Astrocyte (in vitro differentiated cells and primary cell): ENCODE data around the gene CHN2. TPM values are rescaled to one million over a fixed set of nuclear protein-coding genes. Genes with fewer than 3 reads are reported as not detected.

ENCODE experiments used
- DNase-seq: peaks from one replicate; pipeline ENCODE4 v3.0.0-alpha.2; 2010; ENCODE audit warnings: low read depth
- FAIRE-seq: peaks from 2 replicates; lab custom pipeline; 2011; peaks lifted over from hg19 to GRCh38; lab: Jason Lieb, UNC
- H2AFZ ChIP-seq: 2 replicates; pipeline ENCODE4 v1.6.0; 2012; ENCODE audit warnings: low read depth, low read length, inconsistent platforms
- H3K27ac ChIP-seq: 2 replicates; pipeline ENCODE4 v1.5.1; 2011; ENCODE audit warnings: low read depth, low read length, inconsistent platforms
- H3K27me3 ChIP-seq: 2 replicates; pipeline ENCODE4 v1.6.0; 2011; ENCODE audit warnings: low read length, inconsistent platforms; ENCODE audit not compliant: insufficient read depth
- H3K36me3 ChIP-seq: 2 replicates; pipeline ENCODE4 v1.5.1; 2011; ENCODE audit warnings: low read length, inconsistent platforms; ENCODE audit not compliant: insufficient read depth
- H3K4me1 ChIP-seq: 2 replicates; pipeline ENCODE4 v1.5.1; 2011; ENCODE audit warnings: low read length, inconsistent platforms; ENCODE audit not compliant: insufficient read depth
- H3K4me2 ChIP-seq: 2 replicates; pipeline ENCODE4 v1.6.0; 2012; ENCODE audit warnings: low read length, inconsistent platforms
- H3K4me3 ChIP-seq: 2 replicates; pipeline ENCODE4 v1.5.1; 2011; ENCODE audit warnings: low read depth, mild to moderate bottlenecking, low read length, inconsistent platforms; ENCODE audit not compliant: insufficient read depth
- H3K79me2 ChIP-seq: 2 replicates; pipeline ENCODE4 v1.6.0; 2012; ENCODE audit warnings: mild to moderate bottlenecking, low read length, inconsistent platforms; ENCODE audit not compliant: insufficient read depth
- H3K9ac ChIP-seq: 2 replicates; pipeline ENCODE4 v1.6.0; 2012; ENCODE audit warnings: mild to moderate bottlenecking, low read length, inconsistent platforms
- H3K9me3 ChIP-seq: 2 replicates; pipeline ENCODE4 v1.5.1; 2012; ENCODE audit warnings: low read depth, mild to moderate bottlenecking, low read length, inconsistent platforms; ENCODE audit not compliant: insufficient read depth
- H4K20me1 ChIP-seq: 2 replicates; pipeline ENCODE4 v1.6.0; 2012; ENCODE audit warnings: low read length, inconsistent platforms; ENCODE audit not compliant: insufficient read depth
- H3K27ac Mint-ChIP-seq: one replicate; pipeline ENCODE4 v1.8.0; 2021; ENCODE audit warnings: mild to moderate bottlenecking, mixed read lengths; ENCODE audit not compliant: unreplicated experiment
- H3K27me3 Mint-ChIP-seq: one replicate; pipeline ENCODE4 v1.8.0; 2021; ENCODE audit warnings: low read depth, mixed read lengths; ENCODE audit not compliant: unreplicated experiment
- H3K36me3 Mint-ChIP-seq: one replicate; pipeline ENCODE4 v1.8.0; 2021; ENCODE audit warnings: low read depth, mixed read lengths; ENCODE audit not compliant: unreplicated experiment
- H3K4me1 Mint-ChIP-seq: one replicate; pipeline ENCODE4 v1.8.0; 2021; ENCODE audit warnings: low read depth, mixed read lengths; ENCODE audit not compliant: unreplicated experiment
- H3K4me3 Mint-ChIP-seq: one replicate; pipeline ENCODE4 v1.8.0; 2021; ENCODE audit warnings: mild to moderate bottlenecking, moderate library complexity, mixed read lengths; ENCODE audit not compliant: unreplicated experiment
- H3K9me3 Mint-ChIP-seq: one replicate; pipeline ENCODE4 v1.8.0; 2021; ENCODE audit warnings: mild to moderate bottlenecking, mixed read lengths; ENCODE audit not compliant: unreplicated experiment
- EZH2 ChIP-seq: IDR thresholded peaks from 2 replicates; pipeline ENCODE4 v1.6.1; 2012; ENCODE audit warnings: mild to moderate bottlenecking, low read length, inconsistent platforms; ENCODE audit not compliant: insufficient read depth
- total RNA-seq: library from RNA; stranded (reverse); gene quantifications from 2 replicates; pipeline ENCODE4 v1.2.1, GENCODE V29; 2021
- TF ChIP-seq, protein P1 (sequence below): IDR thresholded peaks from 2 replicates; pipeline ENCODE4 v1.5.1; 2011; ENCODE audit warnings: low read depth, mild to moderate bottlenecking, inconsistent platforms, low read length, moderate library complexity; ENCODE audit not compliant: insufficient read depth

Gene CHN2
- total RNA-seq, 1 donor from 2014 or later = 2.5 TPM

DNA sequence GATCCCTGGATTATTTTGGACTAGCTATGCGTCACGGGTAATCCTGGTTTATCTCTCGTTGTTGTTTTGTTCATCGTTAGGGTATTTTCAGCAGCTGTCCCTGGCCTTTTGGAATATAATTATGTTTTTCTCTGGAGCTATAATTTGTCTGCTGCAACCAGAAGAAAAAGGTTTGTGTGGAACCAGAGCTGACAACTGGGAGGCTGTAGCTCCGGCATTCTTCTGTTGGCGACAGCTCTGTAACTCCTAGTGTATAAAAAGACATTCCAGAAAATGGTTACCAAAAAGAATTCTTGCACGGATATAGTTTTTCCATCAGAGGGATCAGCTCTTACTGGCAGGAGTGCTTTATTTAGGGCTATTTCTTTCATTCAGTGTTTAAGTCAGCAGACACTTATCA lies 238.1 kb downstream of the CHN2 start:
- Mint-ChIP-seq H3K27me3 (peaks cover 4% of the 10 kb centered on the region), H3K4me3 (no peak overlapping the region), H3K4me1 (peaks cover 6% of the 10 kb centered on the region), H3K9me3 (no peaks in the 10 kb centered on the region), H3K27ac (no peak overlapping the region), H3K36me3 (no peaks in the 10 kb centered on the region)
- Histone ChIP-seq H4K20me1 (no peaks in the 10 kb centered on the region), H3K4me1 (no peaks in the 10 kb centered on the region), H3K4me3 (no peak overlapping the region), H3K36me3 (no peaks in the 10 kb centered on the region), H3K4me2 (no peak overlapping the region), H3K27ac (no peak overlapping the region), H2AFZ (no peak overlapping the region), H3K27me3 (no peaks in the 10 kb centered on the region), H3K79me2 (no peaks in the 10 kb centered on the region), H3K9me3 (no peaks in the 10 kb centered on the region), H3K9ac (no peak overlapping the region)
- TF ChIP-seq, protein P1, sequence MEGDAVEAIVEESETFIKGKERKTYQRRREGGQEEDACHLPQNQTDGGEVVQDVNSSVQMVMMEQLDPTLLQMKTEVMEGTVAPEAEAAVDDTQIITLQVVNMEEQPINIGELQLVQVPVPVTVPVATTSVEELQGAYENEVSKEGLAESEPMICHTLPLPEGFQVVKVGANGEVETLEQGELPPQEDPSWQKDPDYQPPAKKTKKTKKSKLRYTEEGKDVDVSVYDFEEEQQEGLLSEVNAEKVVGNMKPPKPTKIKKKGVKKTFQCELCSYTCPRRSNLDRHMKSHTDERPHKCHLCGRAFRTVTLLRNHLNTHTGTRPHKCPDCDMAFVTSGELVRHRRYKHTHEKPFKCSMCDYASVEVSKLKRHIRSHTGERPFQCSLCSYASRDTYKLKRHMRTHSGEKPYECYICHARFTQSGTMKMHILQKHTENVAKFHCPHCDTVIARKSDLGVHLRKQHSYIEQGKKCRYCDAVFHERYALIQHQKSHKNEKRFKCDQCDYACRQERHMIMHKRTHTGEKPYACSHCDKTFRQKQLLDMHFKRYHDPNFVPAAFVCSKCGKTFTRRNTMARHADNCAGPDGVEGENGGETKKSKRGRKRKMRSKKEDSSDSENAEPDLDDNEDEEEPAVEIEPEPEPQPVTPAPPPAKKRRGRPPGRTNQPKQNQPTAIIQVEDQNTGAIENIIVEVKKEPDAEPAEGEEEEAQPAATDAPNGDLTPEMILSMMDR = no peak
- TF ChIP-seq EZH2 = no peak
- FAIRE-seq (no peak), DNase-seq (no peak)

DNA sequence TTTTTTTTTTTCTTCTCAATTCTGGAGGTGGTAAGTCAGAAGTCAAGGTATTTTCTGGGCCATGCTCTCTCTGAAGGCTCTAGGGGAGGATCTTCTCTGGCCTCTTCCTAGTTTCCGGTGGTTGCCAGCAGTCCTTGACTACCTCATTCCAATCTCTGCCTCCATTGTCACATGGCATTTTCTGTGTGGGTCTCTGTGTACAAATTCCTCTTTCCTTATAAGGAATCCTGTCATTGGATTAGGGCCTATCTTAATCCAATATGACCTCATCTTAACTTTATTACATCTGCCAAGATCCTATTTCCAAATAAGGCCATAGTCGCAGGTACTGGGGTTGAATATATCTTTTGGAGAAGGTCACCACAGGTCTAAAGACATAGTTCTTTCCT lies 239.8 kb downstream of the CHN2 start:
- no peak overlapping the region for H3K27ac ChIP-seq
- H3K36me3 ChIP-seq = no peaks in the 10 kb centered on the region
- no peaks in the 10 kb centered on the region for H3K79me2 ChIP-seq
- no peak overlapping the region for H3K4me2 ChIP-seq
- no peak overlapping the region for H3K4me3 ChIP-seq
- DNase-seq = no peak
- no peak for TF ChIP-seq EZH2
- TF ChIP-seq, protein P1 = no peak
- Mint-ChIP-seq H3K36me3 (no peaks in the 10 kb centered on the region), H3K4me1 (peaks cover 6% of the 10 kb centered on the region), H3K27me3 (peaks cover 4% of the 10 kb centered on the region), H3K9me3 (no peaks in the 10 kb centered on the region), H3K4me3 (no peak overlapping the region), H3K27ac (no peak overlapping the region)
- no peaks in the 10 kb centered on the region for H4K20me1 ChIP-seq
- no peak overlapping the region for H2AFZ ChIP-seq
- FAIRE-seq = no peak
- no peaks in the 10 kb centered on the region for H3K9me3 ChIP-seq
- H3K9ac ChIP-seq = no peak overlapping the region
- H3K4me1 ChIP-seq = no peaks in the 10 kb centered on the region
- no peaks in the 10 kb centered on the region for H3K27me3 ChIP-seq

DNA sequence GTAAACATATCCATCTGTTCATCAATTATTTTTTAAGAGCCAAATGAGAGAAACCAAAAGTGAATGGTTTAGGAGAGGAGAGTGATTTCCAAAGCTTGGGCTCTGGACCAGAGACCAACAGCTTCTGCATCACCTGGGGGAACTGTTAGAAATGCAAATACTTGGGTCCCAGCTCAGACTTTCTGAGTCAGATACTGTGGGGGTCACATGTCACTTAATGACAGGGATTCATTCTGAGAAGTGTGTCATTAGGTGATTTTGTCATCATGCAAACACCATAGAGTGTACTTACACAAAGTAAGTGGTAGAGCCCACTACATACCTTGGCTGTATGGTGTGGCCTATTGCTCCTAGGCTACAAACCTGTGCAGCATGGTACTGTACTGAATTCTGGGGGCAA lies 240.6 kb downstream of the CHN2 start:
- no peak for FAIRE-seq
- no peaks in the 10 kb centered on the region for H3K27me3 ChIP-seq
- no peak overlapping the region for H3K9ac ChIP-seq
- H3K4me2 ChIP-seq = no peak overlapping the region
- H2AFZ ChIP-seq = no peak overlapping the region
- H3K4me3 Mint-ChIP-seq = no peak overlapping the region
- TF ChIP-seq, protein P1 = no peak
- TF ChIP-seq EZH2 = no peak
- H3K4me1 ChIP-seq = no peaks in the 10 kb centered on the region
- peaks cover 4% of the 10 kb centered on the region for H3K27me3 Mint-ChIP-seq
- H4K20me1 ChIP-seq = no peaks in the 10 kb centered on the region
- no peaks in the 10 kb centered on the region for H3K79me2 ChIP-seq
- H3K36me3 ChIP-seq = no peaks in the 10 kb centered on the region
- H3K27ac Mint-ChIP-seq = no peak overlapping the region
- DNase-seq = no peak
- H3K9me3 ChIP-seq = no peaks in the 10 kb centered on the region
- H3K9me3 Mint-ChIP-seq = no peaks in the 10 kb centered on the region
- no peaks in the 10 kb centered on the region for H3K36me3 Mint-ChIP-seq
- H3K4me3 ChIP-seq = no peak overlapping the region
- no peak overlapping the region for H3K27ac ChIP-seq
- peaks cover 6% of the 10 kb centered on the region for H3K4me1 Mint-ChIP-seq
